GM12878 (cell line): ENCODE measurements around the gene ABCB4. TPM values are rescaled to one million over a fixed set of nuclear protein-coding genes. Genes with fewer than 3 reads are reported as not detected.

Source experiments
- ATAC-seq: fragments of 200-7000 bp; cut with Tn5 transposase; 3 replicates; pipeline ENCODE4 v1.9.1; 2020; ENCODE audit warnings: mild to moderate bottlenecking, moderate library complexity
- BruUV-seq: library from RNA; stranded (reverse); fragments of 400-500 nt; replicated peaks from 2 replicates; lab custom pipeline; 2021; lab: Mats Ljungman, UMichigan
- CTCF ChIA-PET: fragments of 300-600 bp; sonication (Branson Sonifier 250); formaldehyde crosslinking; extraction: SDS; loops from one replicate; lab custom pipeline; 2021; ENCODE audit warnings: inconsistent platforms; lab: Yijun Ruan, JAX
- POLR2A ChIA-PET: fragments of 350-600 bp; formaldehyde crosslinking; extraction: SDS; loops from one replicate; lab custom pipeline; 2021; ENCODE audit warnings: inconsistent platforms; lab: Charles Lee
- RAD21 ChIA-PET: fragments of 300-600 bp; sonication (Branson Sonifier 250); formaldehyde crosslinking; loops from one replicate; lab custom pipeline; 2023; ENCODE audit warnings: antibody characterized with exemption; ENCODE audit not compliant: unreplicated experiment; lab: Charles Lee
- SMC1A ChIA-PET: fragments of 300-600 bp; sonication (Branson Sonifier 250); formaldehyde crosslinking; loops from one replicate; lab custom pipeline; 2023; ENCODE audit not compliant: unreplicated experiment, uncharacterized antibody; lab: Charles Lee
- DNase-seq: peaks from one replicate; pipeline ENCODE4 v3.0.0-alpha.2; 2011; ENCODE audit warnings: low read depth, low spot score
- FAIRE-seq: peaks from 3 replicates; lab custom pipeline; 2011; peaks lifted over from hg19 to GRCh38; lab: Jason Lieb, UNC
- H2AFZ ChIP-seq: 2 replicates; pipeline ENCODE4 v1.6.0; 2011; ENCODE audit warnings: low read depth, low read length, control low read depth; ENCODE audit not compliant: control insufficient read depth
- H3K27ac ChIP-seq: 2 replicates; pipeline ENCODE4 v1.5.1; 2011; ENCODE audit warnings: control low read depth; ENCODE audit not compliant: control insufficient read depth, insufficient read depth
- H3K27me3 ChIP-seq, 2 experiments: replicated peaks in 1 of 2; 2 replicates each; pipeline versions ENCODE4 v1.6.0 to v1.6.1; 2011; ENCODE audit warnings: low read length in 1 of 2; ENCODE audit not compliant: control insufficient read depth in 2 of 2, insufficient read depth in 2 of 2
- H3K36me3 ChIP-seq, 2 experiments: 2 replicates each; pipeline ENCODE4 v1.5.1; 2011; ENCODE audit warnings: low read length in 1 of 2; ENCODE audit not compliant: control insufficient read depth in 2 of 2, insufficient read depth in 2 of 2
- H3K4me1 ChIP-seq: 2 replicates; pipeline ENCODE4 v1.6.1; 2011; ENCODE audit warnings: mild to moderate bottlenecking, low read length, moderate library complexity, mixed read lengths; ENCODE audit not compliant: control insufficient read depth, insufficient read depth
- H3K4me2 ChIP-seq: 2 replicates; pipeline ENCODE4 v1.6.0; 2011; ENCODE audit warnings: control low read depth; ENCODE audit not compliant: control insufficient read depth, insufficient read depth
- H3K4me3 ChIP-seq: fragments of 200-600 bp; sonication (generic); 2 replicates; pipeline ENCODE4 v1.5.1; 2016
- H3K79me2 ChIP-seq: 2 replicates; pipeline ENCODE4 v1.6.0; 2011; ENCODE audit warnings: low read length; ENCODE audit not compliant: control insufficient read depth, insufficient read depth
- H3K9ac ChIP-seq: 2 replicates; pipeline ENCODE4 v1.8.0; 2011; ENCODE audit warnings: low read length, control low read depth, mixed read lengths; ENCODE audit not compliant: control insufficient read depth, insufficient read depth
- H3K9me3 ChIP-seq: replicated peaks from 3 replicates; pipeline ENCODE4 v1.5.1; 2011; ENCODE audit warnings: mild to moderate bottlenecking, low read length; ENCODE audit not compliant: control insufficient read depth, insufficient read depth
- H4K20me1 ChIP-seq: 2 replicates; pipeline ENCODE4 v1.6.0; 2011; ENCODE audit not compliant: control insufficient read depth, insufficient read depth
- BMI1 ChIP-seq: fragments of 450-650 bp; IDR thresholded peaks from 2 replicates; pipeline ENCODE4 v1.6.1; 2016; ENCODE audit warnings: mild to moderate bottlenecking, moderate library complexity, borderline replicate concordance
- CBFB ChIP-seq: IDR thresholded peaks from 2 replicates; pipeline ENCODE4 v1.6.1; 2016; ENCODE audit warnings: antibody characterized with exemption, low read depth
- E2F4 ChIP-seq: IDR thresholded peaks from 2 replicates; pipeline ENCODE4 v1.6.1; 2012; ENCODE audit warnings: low read depth, low read length, improper control_type of control experiment
- RFX5 ChIP-seq: IDR thresholded peaks from 2 replicates; pipeline ENCODE4 v1.6.1; 2011; ENCODE audit warnings: low read depth, low read length, improper control_type of control experiment
- SUZ12 ChIP-seq: fragments of 200-600 bp; sonication (generic); IDR thresholded peaks from one replicate; pipeline ENCODE4 v1.6.1; 2018; ENCODE audit warnings: antibody characterized with exemption, mild to moderate bottlenecking; ENCODE audit not compliant: unreplicated experiment
- ZZZ3 ChIP-seq: IDR thresholded peaks from 2 replicates; pipeline ENCODE4 v1.6.1; 2011; ENCODE audit warnings: low read depth; ENCODE audit not compliant: control insufficient read depth, insufficient read length
- WGBS: methylation state at CpG from one replicate; pipeline ENCODE4 v1.1.6; 2016; ENCODE audit warnings: low lambda C conversion rate; ENCODE audit not compliant: insufficient replicate concordance, insufficient coverage; ENCODE audit errors: missing lambda C conversion rate; 5-methylcytosine and 5-hydroxymethylcytosine counted together
- in situ Hi-C: fragments of 300-500 bp; cut with MboI; formaldehyde crosslinking; loops from 9 replicates; pipeline ENCODE4 v1.14.3; 2018; ENCODE audit warnings: mixed read lengths
- intact Hi-C: fragments of 100-400 bp; cut with micrococcal nuclease; formaldehyde crosslinking; loops from one replicate; pipeline ENCODE4 v1.14.2; 2022; ENCODE audit not compliant: unreplicated experiment
- polyA plus RNA-seq, 11 experiments: library from polyadenylated mRNA; depleted of rRNA in 4 of 11; unstranded in 6 of 11; stranded (reverse) in 5 of 11; fragments of >200 nt; fragmentation: Nextera tagmentation in 4 of 11; fragmentation: Illumina TruSeq in 1 of 11; extraction: Ambion mirVana in 4 of 11; extraction: Trizol in 1 of 11; gene quantifications; 1 replicate in 1 of 11; 2 replicates in 10 of 11; pipeline versions ENCODE4 v1.2.1 to v1.2.3, GENCODE V29; 2011 to 2016; ENCODE audit warnings: inconsistent platforms in 2 of 11, missing spikeins in 2 of 11, low read depth in 1 of 11
- total RNA-seq, 4 experiments: library from RNA; depleted of rRNA in 3 of 4; stranded (reverse); fragments of >200 nt in 3 of 4; fragmentation: Illumina TruSeq in 1 of 4; extraction: Trizol in 1 of 4; gene quantifications; 2 replicates each; pipeline versions ENCODE4 v1.2.1 to v1.2.3, GENCODE V29; 2013 to 2021
- TF ChIP-seq, protein P1 (sequence below), 3 experiments: IDR thresholded peaks in 2 of 3; conservative IDR thresholded peaks in 1 of 3; 2 replicates each; pipeline ENCODE4 v1.5.1; 2011; ENCODE audit warnings: low read depth in 3 of 3, low read length in 3 of 3, mild to moderate bottlenecking in 3 of 3, control low read depth in 2 of 3, moderate library complexity in 2 of 3, inconsistent platforms in 1 of 3, mixed read lengths in 1 of 3; ENCODE audit not compliant: control insufficient read depth in 2 of 3, insufficient read depth in 1 of 3; ENCODE audit errors: extremely low read depth in 1 of 3

ABCB4 gene
- total and polyA plus RNA-seq, 10 of the 15 experiments (the other 5 are each of a cell fraction or from before 2014, with no cell fraction given): 1.9 to 8.3 (median 4.4) TPM

DNA sequence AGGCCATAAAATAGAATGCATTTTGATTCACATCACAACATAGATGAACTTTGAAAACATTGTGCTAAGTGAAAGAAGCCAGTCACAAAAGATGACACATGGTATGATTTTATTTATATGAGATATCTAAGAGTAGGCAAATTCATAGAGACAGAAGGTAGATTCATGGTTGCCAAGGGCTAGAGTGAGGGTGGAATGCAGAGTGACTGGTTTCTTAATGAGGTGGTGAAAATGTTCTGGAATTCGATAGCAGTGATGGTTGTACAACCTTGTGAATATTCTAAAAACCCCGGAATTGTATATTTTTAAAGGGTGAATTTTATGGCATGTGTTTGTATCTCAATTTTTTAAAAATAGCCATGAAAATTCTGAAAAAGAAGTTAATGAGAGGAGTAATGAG, 42.9 kb downstream of the ABCB4 start:
- ChIA-PET RAD21 (interaction anchor here (1.4 kb wide), 1 partner anchor 168 kb away, joined by 4 read pairs; the partner anchor contains the start of gene ABCB1), POLR2A (no interaction called here), CTCF (interaction anchor here (0.9 kb wide), 1 partner anchor 17 kb away, joined by 7 read pairs; no protein-coding TSS in a partner anchor), SMC1A (interaction anchor here (1.1 kb wide), 1 partner anchor 140 kb away, joined by 3 read pairs; no protein-coding TSS in a partner anchor)
- intact Hi-C loops: no loop called here
- Histone ChIP-seq H3K27ac (no peak overlapping the region), H4K20me1 (no peaks in the 10 kb centered on the region), H3K36me3 (no peaks in the 10 kb centered on the region), H3K4me2 (no peak overlapping the region), H2AFZ (no peak overlapping the region), H3K9ac (no peak overlapping the region), H3K4me3 (no peak overlapping the region), H3K27me3 (no peaks in the 10 kb centered on the region), H3K4me1 (no peaks in the 10 kb centered on the region), H3K79me2 (no peaks in the 10 kb centered on the region), H3K9me3 (no peaks in the 10 kb centered on the region; the same call in 2 of the 3 replicates)
- in situ Hi-C loops: no loop called here
- WGBS: 52% methylated on average over 2 of the region's 2 CpGs
- DNase-seq: no peak
- TF ChIP-seq RFX5 (no peak), BMI1 (no peak), CBFB (no peak), ZZZ3 (no peak), E2F4 (no peak), SUZ12 (no peak)
- TF ChIP-seq, protein P1, sequence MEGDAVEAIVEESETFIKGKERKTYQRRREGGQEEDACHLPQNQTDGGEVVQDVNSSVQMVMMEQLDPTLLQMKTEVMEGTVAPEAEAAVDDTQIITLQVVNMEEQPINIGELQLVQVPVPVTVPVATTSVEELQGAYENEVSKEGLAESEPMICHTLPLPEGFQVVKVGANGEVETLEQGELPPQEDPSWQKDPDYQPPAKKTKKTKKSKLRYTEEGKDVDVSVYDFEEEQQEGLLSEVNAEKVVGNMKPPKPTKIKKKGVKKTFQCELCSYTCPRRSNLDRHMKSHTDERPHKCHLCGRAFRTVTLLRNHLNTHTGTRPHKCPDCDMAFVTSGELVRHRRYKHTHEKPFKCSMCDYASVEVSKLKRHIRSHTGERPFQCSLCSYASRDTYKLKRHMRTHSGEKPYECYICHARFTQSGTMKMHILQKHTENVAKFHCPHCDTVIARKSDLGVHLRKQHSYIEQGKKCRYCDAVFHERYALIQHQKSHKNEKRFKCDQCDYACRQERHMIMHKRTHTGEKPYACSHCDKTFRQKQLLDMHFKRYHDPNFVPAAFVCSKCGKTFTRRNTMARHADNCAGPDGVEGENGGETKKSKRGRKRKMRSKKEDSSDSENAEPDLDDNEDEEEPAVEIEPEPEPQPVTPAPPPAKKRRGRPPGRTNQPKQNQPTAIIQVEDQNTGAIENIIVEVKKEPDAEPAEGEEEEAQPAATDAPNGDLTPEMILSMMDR (IDR thresholded peaks at IDR 0.05 in 2 of 3, conservative IDR thresholded peaks at IDR 0.05 in 1 of 3; ENCODE audit: control insufficient read depth in 2 of 3, extremely low read depth in 1 of 3, insufficient read depth in 1 of 3, low read depth in 3 of 3, low read length in 3 of 3): no peak
- ATAC-seq: no peak
- BruUV-seq: no TSS peak
- FAIRE-seq: no peak
